GM18507 (cell line): Measurements from ENCODE around the gene DNAH11.
"Not testable (repeated sequence)": the region's sequence is repeated elsewhere in the genome, so short reads cannot be mapped to it uniquely, and the experiment has no call there.

Experiments used
- DNase-seq: peaks from one replicate; pipeline ENCODE4 v3.0.0; 2011; ENCODE audit warnings: low read depth; ENCODE audit not compliant: insufficient read length; ENCODE audit errors: extremely low spot score
- FAIRE-seq: peaks from 2 replicates; lab custom pipeline; 2011; peaks lifted over from hg19 to GRCh38; lab: Jason Lieb, UNC

DNAH11 gene

GRCh38 chr7:21912305-21912704 lies 369.5 kb downstream of the DNAH11 start:
- no peak for FAIRE-seq

GRCh38 chr7:21912931-21913780 lies 370.3 kb downstream of the DNAH11 start:
- FAIRE-seq (no peak), DNase-seq (no peak)

More at GRCh38 chr7:21912305-21912704, 369.5 kb downstream of the DNAH11 start:
- no peak for DNase-seq

GRCh38 chr7:21914671-21915070 lies 371.8 kb downstream of the DNAH11 start:
- DNase-seq, result no peak
- FAIRE-seq, result no peak

GRCh38 chr7:21915140-21915539 lies 372.3 kb downstream of the DNAH11 start:
- no peak for DNase-seq
- no peak for FAIRE-seq

GRCh38 chr7:21916176-21916575 lies 373.3 kb downstream of the DNAH11 start:
- no peak for FAIRE-seq
- DNase-seq, result no peak

- FAIRE-seq (no peak), DNase-seq (no peak)
These were observed 373.8 kb downstream of the DNAH11 start for GRCh38 chr7:21916629-21917028.

GRCh38 chr7:21918216-21918615 lies 375.4 kb downstream of the DNAH11 start:
- no peak for FAIRE-seq
- no peak for DNase-seq

GRCh38 chr7:21920936-21921335 lies 378.1 kb downstream of the DNAH11 start:
- no peak for FAIRE-seq

GRCh38 chr7:21922605-21923004 lies 379.8 kb downstream of the DNAH11 start:
- no peak for DNase-seq
- no peak for FAIRE-seq

More at GRCh38 chr7:21920936-21921335, 378.1 kb downstream of the DNAH11 start:
- DNase-seq, result no peak

GRCh38 chr7:21923658-21924057 lies 380.8 kb downstream of the DNAH11 start:
- FAIRE-seq, result no peak
- DNase-seq, result no peak

- FAIRE-seq (no peak), DNase-seq (no peak)
These were observed 383.6 kb downstream of the DNAH11 start for GRCh38 chr7:21926448-21926847.

- DNase-seq (no peak), FAIRE-seq (no peak)
These were observed 384.9 kb downstream of the DNAH11 start for GRCh38 chr7:21927693-21928092.

GRCh38 chr7:21933293-21933692 lies 390.5 kb downstream of the DNAH11 start:
- not testable (repeated sequence) for DNase-seq, FAIRE-seq

- no peak for FAIRE-seq
- DNase-seq, result no peak
These were observed 392.0 kb downstream of the DNAH11 start for GRCh38 chr7:21934808-21935207.

GRCh38 chr7:21938463-21938862 lies 395.6 kb downstream of the DNAH11 start:
- no peak for FAIRE-seq
- DNase-seq, result no peak

GRCh38 chr7:21939136-21939857 lies 396.5 kb downstream of the DNAH11 start:
- DNase-seq (no peak), FAIRE-seq (peak; percentile 69)

- no peak for FAIRE-seq
- DNase-seq, result no peak
These were observed 397.1 kb downstream of the DNAH11 start for GRCh38 chr7:21939858-21940372.

- no peak for DNase-seq
- FAIRE-seq, result peak; percentile 66
These were observed 398.8 kb downstream of the DNAH11 start for GRCh38 chr7:21941611-21942141.

GRCh38 chr7:21942955-21943354 lies 400.1 kb downstream of the DNAH11 start:
- no peak for DNase-seq

GRCh38 chr7:21943436-21943835 lies 400.6 kb downstream of the DNAH11 start:
- DNase-seq (no peak), FAIRE-seq (no peak)

More at GRCh38 chr7:21942955-21943354, 400.1 kb downstream of the DNAH11 start:
- no peak for FAIRE-seq
